SU-DHL-6 (cell line): ENCODE data around the gene FRMPD4.

ENCODE experiments used
- CTCF ChIP-seq: fragments of 200-600 bp; sonication (generic); IDR thresholded peaks from one replicate; pipeline ENCODE4 v1.5.1; 2017; ENCODE audit warnings: antibody characterized with exemption, mild to moderate bottlenecking, low read length, moderate library complexity; ENCODE audit not compliant: insufficient read depth, poor library complexity, severe bottlenecking
- EZH2phosphoT487 ChIP-seq: fragments of 200-600 bp; sonication (generic), shearing (Covaris generic); conservative IDR thresholded peaks from 2 replicates; pipeline ENCODE4 v1.6.1; 2018; ENCODE audit warnings: mild to moderate bottlenecking, antibody characterized with exemption, low read length, moderate library complexity, mixed read lengths

GRCh38 chrX:12686331-12686730 lies 548.1 kb downstream of the FRMPD4 start:
- no peak for TF ChIP-seq CTCF
- no peak for TF ChIP-seq EZH2phosphoT487
